GM06990 (cell line): Measurements from ENCODE around the gene KIF26B.

ENCODE experiments used
- DNase-seq: peaks from one replicate; pipeline ENCODE4 v3.0.0-alpha.2; 2011; ENCODE audit not compliant: insufficient read length; ENCODE audit errors: extremely low read depth
- H3K27me3 ChIP-seq: replicated peaks from 2 replicates; pipeline ENCODE4 v1.6.0; 2011; ENCODE audit warnings: low read length; ENCODE audit not compliant: control insufficient read depth, insufficient read depth
- H3K36me3 ChIP-seq: 2 replicates; pipeline ENCODE4 v1.5.1; 2011; ENCODE audit warnings: low read length; ENCODE audit not compliant: control insufficient read depth, insufficient read depth
- H3K4me3 ChIP-seq: replicated peaks from 2 replicates; pipeline ENCODE4 v1.5.1; 2011; ENCODE audit warnings: low read depth, mild to moderate bottlenecking, control low read depth, low read length
- TF ChIP-seq, protein P1 (sequence below): IDR thresholded peaks from 2 replicates; pipeline ENCODE4 v1.5.1; 2011; ENCODE audit warnings: low read length, control low read depth, mild to moderate bottlenecking, inconsistent platforms; ENCODE audit not compliant: insufficient read depth, poor library complexity, severe bottlenecking

KIF26B gene

DNA sequence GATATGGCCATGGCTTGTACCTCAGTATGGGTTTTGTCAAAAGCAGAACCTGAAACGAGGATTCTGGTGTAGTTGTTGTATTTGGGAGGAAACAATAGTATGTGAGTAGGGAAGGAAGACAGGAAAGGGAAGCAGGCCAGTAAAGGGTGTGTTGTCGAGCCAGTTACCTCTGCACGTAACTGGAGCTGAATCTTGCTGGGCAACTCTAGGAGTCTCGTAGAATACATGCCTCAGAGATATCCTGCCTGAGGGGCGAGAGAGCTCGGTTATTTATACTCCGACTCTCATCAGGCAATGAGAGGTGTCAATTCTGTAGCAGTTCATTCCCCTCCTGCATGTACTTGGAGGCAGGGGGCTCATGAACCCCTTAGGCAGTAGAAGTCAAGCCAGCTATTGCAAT is 45.9 kb upstream of the KIF26B start:
- no peak overlapping the region for H3K4me3 ChIP-seq
- H3K36me3 ChIP-seq = no peaks in the 10 kb centered on the region
- TF ChIP-seq, protein P1, sequence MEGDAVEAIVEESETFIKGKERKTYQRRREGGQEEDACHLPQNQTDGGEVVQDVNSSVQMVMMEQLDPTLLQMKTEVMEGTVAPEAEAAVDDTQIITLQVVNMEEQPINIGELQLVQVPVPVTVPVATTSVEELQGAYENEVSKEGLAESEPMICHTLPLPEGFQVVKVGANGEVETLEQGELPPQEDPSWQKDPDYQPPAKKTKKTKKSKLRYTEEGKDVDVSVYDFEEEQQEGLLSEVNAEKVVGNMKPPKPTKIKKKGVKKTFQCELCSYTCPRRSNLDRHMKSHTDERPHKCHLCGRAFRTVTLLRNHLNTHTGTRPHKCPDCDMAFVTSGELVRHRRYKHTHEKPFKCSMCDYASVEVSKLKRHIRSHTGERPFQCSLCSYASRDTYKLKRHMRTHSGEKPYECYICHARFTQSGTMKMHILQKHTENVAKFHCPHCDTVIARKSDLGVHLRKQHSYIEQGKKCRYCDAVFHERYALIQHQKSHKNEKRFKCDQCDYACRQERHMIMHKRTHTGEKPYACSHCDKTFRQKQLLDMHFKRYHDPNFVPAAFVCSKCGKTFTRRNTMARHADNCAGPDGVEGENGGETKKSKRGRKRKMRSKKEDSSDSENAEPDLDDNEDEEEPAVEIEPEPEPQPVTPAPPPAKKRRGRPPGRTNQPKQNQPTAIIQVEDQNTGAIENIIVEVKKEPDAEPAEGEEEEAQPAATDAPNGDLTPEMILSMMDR = no peak
- H3K27me3 ChIP-seq = no peaks in the 10 kb centered on the region; the same call in none of the 2 replicates
- no peak for DNase-seq

DNA sequence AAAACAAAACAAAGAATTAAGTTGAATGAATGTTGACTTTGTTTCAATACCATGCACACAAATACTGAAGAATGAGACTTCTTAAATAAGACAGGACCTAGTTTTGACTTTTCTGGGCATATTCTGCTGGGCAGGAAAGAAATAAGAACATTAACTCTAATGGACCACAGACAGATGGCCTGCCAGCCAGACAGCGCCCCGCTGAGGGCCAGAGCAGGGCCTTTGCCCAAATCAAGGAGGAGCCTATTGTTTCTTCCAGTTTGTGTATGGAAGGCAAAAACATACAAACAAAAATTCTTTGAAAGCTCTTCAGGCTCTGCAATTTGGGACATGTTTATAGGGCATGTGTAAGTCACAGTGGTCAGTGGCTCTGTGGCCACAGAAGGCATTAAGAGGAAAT is 44.4 kb upstream of the KIF26B start:
- no peak overlapping the region for H3K4me3 ChIP-seq
- H3K27me3 ChIP-seq = no peaks in the 10 kb centered on the region; the same call in none of the 2 replicates
- TF ChIP-seq, protein P1 = no peak
- no peak for DNase-seq
- no peaks in the 10 kb centered on the region for H3K36me3 ChIP-seq

DNA sequence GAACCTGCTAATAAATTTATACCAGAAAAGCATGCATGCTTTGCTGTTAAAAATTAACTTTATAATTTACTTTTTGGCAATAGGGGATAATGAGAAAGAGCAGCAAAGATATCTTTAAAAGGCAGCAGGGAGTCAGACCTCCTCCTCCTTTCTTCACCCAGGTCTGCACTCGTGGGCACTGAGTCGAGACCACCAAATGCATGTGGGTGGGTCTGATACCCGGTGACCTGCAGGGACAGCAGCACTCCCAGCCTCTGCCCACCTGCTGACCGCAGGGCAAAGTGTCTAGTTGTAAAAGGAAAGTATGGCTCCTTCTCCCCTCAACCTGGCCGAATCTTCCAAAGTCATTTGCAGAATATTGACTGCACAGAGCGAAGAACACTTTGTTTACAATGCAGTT is 43.7 kb upstream of the KIF26B start:
- DNase-seq = no peak
- Histone ChIP-seq H3K4me3 (no peak overlapping the region), H3K36me3 (no peaks in the 10 kb centered on the region), H3K27me3 (no peaks in the 10 kb centered on the region; the same call in none of the 2 replicates)
- TF ChIP-seq, protein P1 = no peak

DNA sequence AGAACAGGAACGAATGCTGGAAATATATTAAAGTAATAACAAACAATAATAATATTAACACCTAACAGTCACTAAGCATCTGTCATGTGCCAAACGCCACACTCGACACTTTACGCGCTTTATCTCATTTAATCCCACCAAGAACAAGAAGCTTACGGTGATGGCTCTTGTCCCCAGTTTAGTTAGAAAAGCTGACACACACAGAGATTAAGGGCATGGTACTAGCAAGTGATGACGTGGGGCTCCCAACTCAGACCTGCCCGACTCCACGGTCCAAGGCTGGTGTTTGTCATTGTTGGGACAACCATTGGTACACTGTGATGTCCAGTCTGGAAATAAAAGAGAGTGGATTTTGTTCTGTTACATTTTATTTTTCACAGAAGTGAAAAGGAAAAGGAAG is 41.1 kb upstream of the KIF26B start:
- H3K27me3 ChIP-seq = no peaks in the 10 kb centered on the region; the same call in 1 of the 2 replicates
- TF ChIP-seq, protein P1 = no peak
- DNase-seq = no peak
- no peaks in the 10 kb centered on the region for H3K36me3 ChIP-seq
- no peak overlapping the region for H3K4me3 ChIP-seq

DNA sequence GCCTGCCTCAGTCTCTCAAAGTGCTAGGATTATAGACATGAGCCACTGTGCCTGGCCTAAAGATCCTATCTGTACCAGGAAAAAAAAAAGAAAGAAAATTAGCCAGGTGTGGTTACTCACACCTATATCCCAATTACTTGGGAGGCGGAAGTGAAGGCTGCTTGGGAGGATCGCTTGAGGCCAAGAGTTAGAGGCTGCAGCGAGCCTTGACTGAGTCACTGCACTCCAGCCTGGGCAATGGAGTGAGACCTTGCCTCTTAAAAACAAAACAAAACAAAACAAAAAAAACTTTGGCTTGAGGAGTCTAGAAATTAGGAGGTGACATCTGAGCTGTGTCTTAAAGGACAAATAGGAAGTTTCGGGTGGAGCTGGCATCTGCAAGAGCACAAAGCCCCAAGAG is 38.7 kb upstream of the KIF26B start:
- DNase-seq = no peak
- TF ChIP-seq, protein P1 = no peak
- Histone ChIP-seq H3K27me3 (no peaks in the 10 kb centered on the region), H3K36me3 (no peaks in the 10 kb centered on the region), H3K4me3 (no peak overlapping the region)

DNA sequence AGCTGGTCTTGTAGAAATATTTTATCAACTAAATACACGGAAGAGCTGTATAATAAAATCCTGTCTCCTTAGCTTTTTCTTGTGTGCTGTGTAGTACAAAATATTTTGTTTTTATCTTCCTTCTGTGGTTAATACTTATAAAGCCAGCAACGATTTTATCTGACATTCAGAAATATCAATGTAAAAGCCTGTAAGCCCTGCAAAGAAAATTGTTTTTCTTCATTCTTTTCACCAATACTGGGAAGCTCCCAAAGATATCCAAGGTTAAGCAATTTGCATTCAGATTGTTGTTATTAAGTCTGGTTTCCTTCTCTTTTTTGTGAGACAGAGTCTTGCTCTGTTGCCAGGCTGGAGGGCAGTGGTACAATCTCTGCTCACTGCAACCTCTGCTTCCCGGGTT is 38.0 kb upstream of the KIF26B start:
- H3K4me3 ChIP-seq = no peak overlapping the region
- H3K27me3 ChIP-seq = no peaks in the 10 kb centered on the region
- TF ChIP-seq, protein P1 = no peak
- no peaks in the 10 kb centered on the region for H3K36me3 ChIP-seq
- no peak for DNase-seq
